Measurements from ENCODE around the gene EBF4. TPM values are rescaled to one million over a fixed set of nuclear protein-coding genes. Genes with fewer than 3 reads are reported as not detected.
A peak's percentile ranks its signal among the peaks of the same experiment; 100 is the strongest.

The EBF4 gene
- total RNA-seq, 6 experiments from 2014 or later: 2.8 to 16.6 (median 6.2) TPM

GRCh38 chr20:2700913-2701620 is 8.5 kb downstream of the EBF4 start:
- 73% methylated on average over 3 of the region's 9 CpGs for WGBS (ENCODE audit: insufficient coverage, low coverage, low lambda C conversion rate, missing lambda C conversion rate)
- Histone ChIP-seq H3K9me3 (no peaks in the 10 kb centered on the region), H3K4me1 (no peaks in the 10 kb centered on the region), H3K27ac (no peak overlapping the region), H3K36me3 (no peaks in the 10 kb centered on the region), H3K27me3 (no peaks in the 10 kb centered on the region), H3K4me3 (no peak overlapping the region)
- TF ChIP-seq CTCF (IDR thresholded peaks at IDR 0.05) (no peak), POLR2A (IDR thresholded peaks at IDR 0.05) (no peak)
- intact Hi-C loops (cut with DNase I): no loop called here
- DNase-seq (no peak), ATAC-seq (no peak)

- no peaks in the 10 kb centered on the region for H3K36me3 ChIP-seq
- H3K9me3 ChIP-seq: no peaks in the 10 kb centered on the region
- H3K4me1 ChIP-seq: no peaks in the 10 kb centered on the region
- DNase-seq (no peak), ATAC-seq (no peak)
- no peaks in the 10 kb centered on the region for H3K27me3 ChIP-seq
- no peak for TF ChIP-seq POLR2A (IDR thresholded peaks at IDR 0.05)
- no peak for TF ChIP-seq CTCF (IDR thresholded peaks at IDR 0.05)
- H3K27ac ChIP-seq: no peak overlapping the region
- H3K4me3 ChIP-seq: no peak overlapping the region
- 44% methylated on average over 5 of the region's 5 CpGs for WGBS (ENCODE audit: insufficient coverage, low coverage, low lambda C conversion rate, missing lambda C conversion rate)
- intact Hi-C loops (cut with DNase I): no loop called here
These were observed 9.1 kb downstream of the EBF4 start for GRCh38 chr20:2701671-2702081.

- intact Hi-C loops (cut with DNase I): no loop called here
- H3K4me1 ChIP-seq: no peaks in the 10 kb centered on the region
- ATAC-seq (no peak), DNase-seq (no peak)
- 90% methylated on average over 7 of the region's 8 CpGs for WGBS (ENCODE audit: insufficient coverage, low coverage, low lambda C conversion rate, missing lambda C conversion rate)
- no peak overlapping the region for H3K27ac ChIP-seq
- TF ChIP-seq POLR2A (IDR thresholded peaks at IDR 0.05): no peak
- TF ChIP-seq CTCF (IDR thresholded peaks at IDR 0.05): no peak
- H3K27me3 ChIP-seq: no peaks in the 10 kb centered on the region
- H3K4me3 ChIP-seq: no peak overlapping the region
- no peaks in the 10 kb centered on the region for H3K36me3 ChIP-seq
- no peaks in the 10 kb centered on the region for H3K9me3 ChIP-seq
These were observed 11.3 kb downstream of the EBF4 start for GRCh38 chr20:2703716-2704475.

- no peaks in the 10 kb centered on the region for H3K36me3 ChIP-seq
- TF ChIP-seq POLR2A (IDR thresholded peaks at IDR 0.05) (no peak), CTCF (IDR thresholded peaks at IDR 0.05) (no peak)
- H3K27ac ChIP-seq: no peak overlapping the region
- 61% methylated on average over 8 of the region's 14 CpGs for WGBS (ENCODE audit: insufficient coverage, low coverage, low lambda C conversion rate, missing lambda C conversion rate)
- no peaks in the 10 kb centered on the region for H3K9me3 ChIP-seq
- no peaks in the 10 kb centered on the region for H3K4me1 ChIP-seq
- ATAC-seq (peak in 1 of 4 donors; percentile 14), DNase-seq (no peak)
- intact Hi-C loops (cut with DNase I): no loop called here
- no peak overlapping the region for H3K4me3 ChIP-seq
- H3K27me3 ChIP-seq: no peaks in the 10 kb centered on the region
These were observed 13.5 kb downstream of the EBF4 start for GRCh38 chr20:2705931-2706645.

All from right lobe of liver (tissue), 6 donors.